ENCODE measurements around the gene TNFRSF1A. TPM values are rescaled to one million over a fixed set of nuclear protein-coding genes. Genes with fewer than 3 reads are reported as not detected.
A peak's percentile ranks its signal among the peaks of the same experiment; 100 is the strongest.

Gene TNFRSF1A
- total and polyA plus RNA-seq, 2 of the 13 experiments (the other 11 are each of a cell fraction or from before 2014, with no cell fraction given): 41.5 to 61.2 TPM

GRCh38 chr12:6363330-6364043 is 21.6 kb upstream of the TNFRSF1A start (continued):
- TF ChIP-seq MATR3 (CRISPR knock-in tag; IDR thresholded peaks at IDR 0.05) (no peak), ZFY (CRISPR knock-in tag; IDR thresholded peaks at IDR 0.05) (peak; percentile 85), MXD4 (CRISPR knock-in tag; IDR thresholded peaks at IDR 0.05) (peak; percentile 74; the same call in 1 of the 2 replicates), SMAD3 (CRISPR knock-in tag; IDR thresholded peaks at IDR 0.05) (peak; percentile 30; the same call in 1 of the 2 replicates), TBX2 (CRISPR knock-in tag; IDR thresholded peaks at IDR 0.05; ENCODE audit: borderline replicate concordance) (peak; percentile 88), NFKBIZ (CRISPR knock-in tag; IDR thresholded peaks at IDR 0.05) (no peak), STAT5B (CRISPR knock-in tag; IDR thresholded peaks at IDR 0.05) (no peak), RBFOX2 (IDR thresholded peaks at IDR 0.05; ENCODE audit: low read depth, low read length) (peak; percentile 96), CREBL2 (CRISPR knock-in tag; IDR thresholded peaks at IDR 0.05; ENCODE audit: borderline replicate concordance) (no peak), KLF6 (CRISPR knock-in tag; IDR thresholded peaks at IDR 0.05) (0 out of 2 replicates have a peak, but pooled peaks have one; percentile 42), ZNF207 (IDR thresholded peaks at IDR 0.05; ENCODE audit: borderline replicate concordance) (no peak), FOXK2 (IDR thresholded peaks at IDR 0.05) (no peak), PRDM15 (CRISPR knock-in tag; IDR thresholded peaks at IDR 0.05) (no peak), NR2F2 (IDR thresholded peaks at IDR 0.05; ENCODE audit: borderline replicate concordance, low read depth) (peak; percentile 14; the same call in 1 of the 2 replicates), TOE1 (CRISPR knock-in tag; IDR thresholded peaks at IDR 0.05) (no peak), GLI4 (CRISPR knock-in tag; IDR thresholded peaks at IDR 0.05; ENCODE audit: borderline replicate concordance) (0 out of 2 replicates have a peak, but pooled peaks have one; percentile 48), NCOA1 (CRISPR knock-in tag; IDR thresholded peaks at IDR 0.05) (no peak), KDM6A (CRISPR knock-in tag; IDR thresholded peaks at IDR 0.05; ENCODE audit: low read depth) (peak; percentile 53; the same call in 1 of the 2 replicates), GTF3A (CRISPR knock-in tag; conservative IDR thresholded peaks at IDR 0.05) (no peak)
- TF ChIP-seq, protein P1, sequence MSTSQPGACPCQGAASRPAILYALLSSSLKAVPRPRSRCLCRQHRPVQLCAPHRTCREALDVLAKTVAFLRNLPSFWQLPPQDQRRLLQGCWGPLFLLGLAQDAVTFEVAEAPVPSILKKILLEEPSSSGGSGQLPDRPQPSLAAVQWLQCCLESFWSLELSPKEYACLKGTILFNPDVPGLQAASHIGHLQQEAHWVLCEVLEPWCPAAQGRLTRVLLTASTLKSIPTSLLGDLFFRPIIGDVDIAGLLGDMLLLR (CRISPR knock-in tag; IDR thresholded peaks at IDR 0.05): no peak
- TF ChIP-seq, protein P2, sequence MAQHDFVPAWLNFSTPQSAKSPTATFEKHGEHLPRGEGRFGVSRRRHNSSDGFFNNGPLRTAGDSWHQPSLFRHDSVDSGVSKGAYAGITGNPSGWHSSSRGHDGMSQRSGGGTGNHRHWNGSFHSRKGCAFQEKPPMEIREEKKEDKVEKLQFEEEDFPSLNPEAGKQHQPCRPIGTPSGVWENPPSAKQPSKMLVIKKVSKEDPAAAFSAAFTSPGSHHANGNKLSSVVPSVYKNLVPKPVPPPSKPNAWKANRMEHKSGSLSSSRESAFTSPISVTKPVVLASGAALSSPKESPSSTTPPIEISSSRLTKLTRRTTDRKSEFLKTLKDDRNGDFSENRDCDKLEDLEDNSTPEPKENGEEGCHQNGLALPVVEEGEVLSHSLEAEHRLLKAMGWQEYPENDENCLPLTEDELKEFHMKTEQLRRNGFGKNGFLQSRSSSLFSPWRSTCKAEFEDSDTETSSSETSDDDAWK (CRISPR knock-in tag; IDR thresholded peaks at IDR 0.05): no peak
